ENCODE results near the gene SPPL2B. TPM values are rescaled to one million over a fixed set of nuclear protein-coding genes. Genes with fewer than 3 reads are reported as not detected.

SPPL2B gene
- total and polyA plus RNA-seq, 9 of the 15 experiments (the other 6 are each of a cell fraction or from before 2014, with no cell fraction given) = 0.20 to 81.2 (median 15.1) TPM

GRCh38 chr19:2345794-2346663 is 17.5 kb downstream of the SPPL2B start (continued):
- peak; percentile 63; the same call in 1 of the 2 replicates for TF ChIP-seq CREB3L1 (IDR thresholded peaks at IDR 0.05; ENCODE audit: borderline replicate concordance, low read depth)
- TF ChIP-seq CREBBP (IDR thresholded peaks at IDR 0.05; ENCODE audit: low read depth, low read length) = no peak
- no peak for TF ChIP-seq FUS (optimal IDR thresholded peaks at IDR 0.05; ENCODE audit: low read depth, low read length)
- TF ChIP-seq POLR2AphosphoS2 (IDR thresholded peaks at IDR 0.05; ENCODE audit: low read length) = no peak
- TF ChIP-seq FOXA3 (CRISPR knock-in tag; conservative IDR thresholded peaks at IDR 0.05 in 1 of 2, IDR thresholded peaks at IDR 0.05 in 1 of 2) = no peak
- peak; percentile 98 for TF ChIP-seq SOX6 (IDR thresholded peaks at IDR 0.05)
- TF ChIP-seq KLF1 (tag; IDR thresholded peaks at IDR 0.05) = no peak
- 0 out of 2 replicates have a peak, but pooled peaks have one; percentile 61 for TF ChIP-seq HDGF (IDR thresholded peaks at IDR 0.05)
- TF ChIP-seq NFXL1 (CRISPR knock-in tag; IDR thresholded peaks at IDR 0.05) = no peak
- TF ChIP-seq ZNF232 (CRISPR knock-in tag; IDR thresholded peaks at IDR 0.05) = no peak
- no peak for TF ChIP-seq THRA (IDR thresholded peaks at IDR 0.05)
- TF ChIP-seq KDM5B (IDR thresholded peaks at IDR 0.05; ENCODE audit: insufficient replicate concordance, low read depth, low read length) = no peak
- peak; percentile 48; the same call in 1 of the 2 replicates for TF ChIP-seq JUN (IDR thresholded peaks at IDR 0.05; ENCODE audit: borderline replicate concordance, low read depth, low read length)
- TF ChIP-seq JUN (CRISPR knock-in tag; IDR thresholded peaks at IDR 0.05; ENCODE audit: borderline replicate concordance) = no peak
- peak; percentile 84 to 89 for TF ChIP-seq FOXK2 (conservative IDR thresholded peaks at IDR 0.05 in 1 of 2, IDR thresholded peaks at IDR 0.05 in 1 of 2; ENCODE audit: low read depth in 2 of 2)
- no peak for TF ChIP-seq ZNF696 (CRISPR knock-in tag; conservative IDR thresholded peaks at IDR 0.05)
- peak; percentile 98 for TF ChIP-seq NFIC (IDR thresholded peaks at IDR 0.05)
- peak; percentile 25; the same call in 1 of the 2 replicates for TF ChIP-seq JUND (IDR thresholded peaks at IDR 0.05; ENCODE audit: borderline replicate concordance, low read depth, low read length)
- no peak for TF ChIP-seq JUND (tag; IDR thresholded peaks at IDR 0.05; ENCODE audit: borderline replicate concordance, low read depth, low read length)
- no peak for TF ChIP-seq PCBP1 (IDR thresholded peaks at IDR 0.05; ENCODE audit: low read depth, low read length, poor library complexity, severe bottlenecking)
- no peak for TF ChIP-seq ZBTB49 (CRISPR knock-in tag; IDR thresholded peaks at IDR 0.05; ENCODE audit: borderline replicate concordance)
- peak; percentile 90 for TF ChIP-seq HLTF (IDR thresholded peaks at IDR 0.05)
- no peak for TF ChIP-seq ZNF766 (CRISPR knock-in tag; conservative IDR thresholded peaks at IDR 0.05)
- no peak for TF ChIP-seq GTF2F1 (IDR thresholded peaks at IDR 0.05; ENCODE audit: low read depth, low read length)

Measured in K562 (cell line).